ENCODE results near the gene GRAMD2B.

GRAMD2B gene

GRCh38 chr5:126471875-126472537 lies 48.8 kb downstream of the GRAMD2B start:
- no peak overlapping the region for H3K4me3 ChIP-seq (ENCODE audit: low read depth, low read length)
- no peak for DNase-seq (ENCODE audit: low read depth)
- TF ChIP-seq CTCF (IDR thresholded peaks at IDR 0.05; ENCODE audit: insufficient read depth, low read depth, low read length, missing control alignments) = no peak

- TF ChIP-seq CTCF (IDR thresholded peaks at IDR 0.05; ENCODE audit: insufficient read depth, low read depth, low read length, missing control alignments) = no peak
- no peak overlapping the region for H3K4me3 ChIP-seq (ENCODE audit: low read depth, low read length)
Measured at GRCh38 chr5:126472538-126472889, 49.3 kb downstream of the GRAMD2B start.

GRCh38 chr5:126477294-126478117 lies 54.3 kb downstream of the GRAMD2B start:
- no peak for DNase-seq (ENCODE audit: low read depth)
- TF ChIP-seq CTCF (IDR thresholded peaks at IDR 0.05; ENCODE audit: insufficient read depth, low read depth, low read length, missing control alignments) = no peak
- H3K4me3 ChIP-seq (ENCODE audit: low read depth, low read length) = no peak overlapping the region

More at GRCh38 chr5:126472538-126472889, 49.3 kb downstream of the GRAMD2B start:
- DNase-seq (ENCODE audit: low read depth) = no peak

GRCh38 chr5:126479810-126480209 lies 56.6 kb downstream of the GRAMD2B start:
- no peak for TF ChIP-seq CTCF (IDR thresholded peaks at IDR 0.05; ENCODE audit: insufficient read depth, low read depth, low read length, missing control alignments)
- DNase-seq (ENCODE audit: low read depth) = no peak

GRCh38 chr5:126480824-126481223 lies 57.6 kb downstream of the GRAMD2B start:
- H3K4me3 ChIP-seq (ENCODE audit: low read depth, low read length) = no peak overlapping the region
- TF ChIP-seq CTCF (IDR thresholded peaks at IDR 0.05; ENCODE audit: insufficient read depth, low read depth, low read length, missing control alignments) = no peak
- DNase-seq (ENCODE audit: low read depth) = no peak

More at GRCh38 chr5:126479810-126480209, 56.6 kb downstream of the GRAMD2B start:
- H3K4me3 ChIP-seq (ENCODE audit: low read depth, low read length) = no peak overlapping the region

- TF ChIP-seq CTCF (IDR thresholded peaks at IDR 0.05; ENCODE audit: insufficient read depth, low read depth, low read length, missing control alignments) = no peak
- no peak for DNase-seq (ENCODE audit: low read depth)
- H3K4me3 ChIP-seq (ENCODE audit: low read depth, low read length) = no peak overlapping the region
Measured at GRCh38 chr5:126481243-126481642, 58.0 kb downstream of the GRAMD2B start.
